HG03457 (cell line): ENCODE measurements around the gene SLC30A5.

Source experiments
- ATAC-seq: cut with Tn5 transposase; IDR thresholded peaks from one replicate; pipeline ENCODE4 v1.9.1; 2021; ENCODE audit warnings: moderate number of reproducible peaks; ENCODE audit not compliant: unreplicated experiment

Gene SLC30A5

DNA sequence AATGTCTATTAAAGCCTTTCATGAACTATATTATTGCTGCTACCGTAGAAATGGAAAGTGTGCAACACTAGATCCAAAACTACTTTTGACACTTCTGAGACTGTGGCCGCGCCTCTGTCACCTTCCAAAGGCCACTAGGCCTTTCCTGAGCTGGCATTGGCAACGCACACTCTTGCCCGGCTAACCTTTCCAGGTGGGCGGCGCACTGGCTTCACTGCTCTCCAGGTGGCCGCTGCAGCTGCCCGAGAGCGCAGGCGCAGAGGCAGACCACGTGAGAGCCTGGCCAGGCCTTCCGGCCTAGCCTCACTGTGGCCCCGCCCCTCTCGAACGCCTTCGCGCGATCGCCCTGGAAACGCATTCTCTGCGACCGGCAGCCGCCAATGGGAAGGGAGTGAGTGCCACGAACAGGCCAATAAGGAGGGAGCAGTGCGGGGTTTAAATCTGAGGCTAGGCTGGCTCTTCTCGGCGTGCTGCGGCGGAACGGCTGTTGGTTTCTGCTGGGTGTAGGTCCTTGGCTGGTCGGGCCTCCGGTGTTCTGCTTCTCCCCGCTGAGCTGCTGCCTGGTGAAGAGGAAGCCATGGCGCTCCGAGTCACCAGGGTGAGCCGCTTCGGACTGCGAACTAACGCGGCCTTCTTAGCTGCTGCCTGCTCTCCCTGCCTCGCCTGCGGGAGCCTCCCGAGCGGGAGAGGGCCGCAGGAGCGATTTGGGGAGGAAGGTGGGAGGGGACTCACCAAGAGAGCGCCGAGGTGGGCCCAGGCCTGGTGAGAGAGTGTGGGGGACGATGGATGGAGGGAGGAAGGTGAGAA is 73.1 kb downstream of the SLC30A5 start, which contains the start of gene CCNB1:
Gene CCNB1 (plus strand): TSS at position 465 of the 807 bp plus-strand sequence. CDS start 113 bp downstream, at position 578.
- peak; percentile 98 for ATAC-seq

GRCh38 chr5:69167493-69167855 is 73.7 kb downstream of the SLC30A5 start:
- ATAC-seq, result no peak

DNA sequence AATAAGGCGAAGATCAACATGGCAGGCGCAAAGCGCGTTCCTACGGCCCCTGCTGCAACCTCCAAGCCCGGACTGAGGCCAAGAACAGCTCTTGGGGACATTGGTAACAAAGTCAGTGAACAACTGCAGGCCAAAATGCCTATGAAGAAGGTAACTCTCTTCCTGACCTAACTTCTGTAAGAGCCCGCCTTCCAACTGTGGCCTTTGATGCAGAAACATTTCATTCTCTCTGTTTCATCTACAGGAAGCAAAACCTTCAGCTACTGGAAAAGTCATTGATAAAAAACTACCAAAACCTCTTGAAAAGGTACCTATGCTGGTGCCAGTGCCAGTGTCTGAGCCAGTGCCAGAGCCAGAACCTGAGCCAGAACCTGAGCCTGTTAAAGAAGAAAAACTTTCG is 74.1 kb downstream of the SLC30A5 start:
- ATAC-seq, result no peak

- ATAC-seq, result no peak
Observed at GRCh38 chr5:69170495-69170894, 76.7 kb downstream of the SLC30A5 start.

DNA sequence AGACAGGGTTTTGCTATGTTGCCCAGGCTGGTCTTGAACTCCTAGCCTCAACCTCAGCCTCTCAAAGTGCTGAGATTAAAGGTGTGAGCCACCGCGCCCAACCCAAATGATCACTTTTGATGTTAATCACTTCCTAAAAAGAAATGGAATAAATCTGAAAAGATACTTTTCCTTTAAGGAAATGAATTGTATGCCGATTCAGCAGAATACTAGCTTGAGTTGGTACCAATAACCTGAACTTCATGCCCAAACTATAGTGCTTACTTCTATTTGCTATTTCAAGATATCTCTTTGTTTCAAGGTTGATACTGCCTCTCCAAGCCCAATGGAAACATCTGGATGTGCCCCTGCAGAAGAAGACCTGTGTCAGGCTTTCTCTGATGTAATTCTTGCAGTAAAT is 77.2 kb downstream of the SLC30A5 start:
- no peak for ATAC-seq
